HepG2 (cell line): ENCODE results near the gene C20orf204. TPM values are rescaled to one million over a fixed set of nuclear protein-coding genes. Genes with fewer than 3 reads are reported as not detected.
A peak's percentile ranks its signal among the peaks of the same experiment; 100 is the strongest.

Experiments used
- ASH2L ChIP-seq: fragments of 300-600, 200-600 bp; sonication (generic); IDR thresholded peaks from 2 replicates; pipeline ENCODE4 v1.7.0; 2017; ENCODE audit warnings: low read depth, mild to moderate bottlenecking, moderate library complexity, mixed read lengths, low read length; ENCODE audit not compliant: insufficient read length
- MYC ChIP-seq: sonication (generic); formaldehyde crosslinking; IDR thresholded peaks from 2 replicates; pipeline ENCODE4 v1.9.0; 2021; ENCODE audit warnings: missing genetic modification reagents, borderline replicate concordance
- NONO ChIP-seq, 2 experiments: fragments of 450-650 bp in 1 of 2; sonication (generic) in 1 of 2; formaldehyde crosslinking in 1 of 2; IDR thresholded peaks in 1 of 2; conservative IDR thresholded peaks in 1 of 2; 2 replicates each; pipeline versions ENCODE4 v1.6.1 to v1.8.0; 2017 to 2022; ENCODE audit warnings: mild to moderate bottlenecking in 1 of 2, missing genetic modification reagents in 1 of 2, moderate library complexity in 1 of 2
- SNRNP70 ChIP-seq: fragments of 200-400 bp; formaldehyde crosslinking; IDR thresholded peaks from 2 replicates; pipeline ENCODE4 v1.6.1; 2017; ENCODE audit warnings: mild to moderate bottlenecking, low read depth, low read length, moderate library complexity
- SP5 ChIP-seq: IDR thresholded peaks from 2 replicates; pipeline ENCODE4 v1.6.1; 2016; ENCODE audit warnings: low read depth, borderline replicate concordance
- ZBTB8A ChIP-seq: sonication (generic); formaldehyde crosslinking; IDR thresholded peaks from 2 replicates; pipeline ENCODE4 v1.4.0; 2020; ENCODE audit warnings: mild to moderate bottlenecking, low read depth, missing genetic modification reagents, borderline replicate concordance
- ZFP82 ChIP-seq: sonication (generic); formaldehyde crosslinking; IDR thresholded peaks from 2 replicates; pipeline ENCODE4 v1.5.1; 2020; ENCODE audit warnings: mild to moderate bottlenecking, missing genetic modification reagents, borderline replicate concordance
- ZNF331 ChIP-seq: sonication (generic); formaldehyde crosslinking; IDR thresholded peaks from 2 replicates; pipeline ENCODE4 v1.4.0; 2020; ENCODE audit warnings: missing genetic modification reagents
- ZNF34 ChIP-seq: sonication (generic); formaldehyde crosslinking; IDR thresholded peaks from 2 replicates; pipeline ENCODE4 v1.4.0; 2020; ENCODE audit warnings: mild to moderate bottlenecking, missing genetic modification reagents, borderline replicate concordance
- ZNF563 ChIP-seq: sonication (generic); formaldehyde crosslinking; IDR thresholded peaks from 2 replicates; pipeline ENCODE4 v1.8.0; 2022; ENCODE audit warnings: mild to moderate bottlenecking, moderate library complexity, missing genetic modification reagents
- ZNF564 ChIP-seq: sonication (generic); formaldehyde crosslinking; IDR thresholded peaks from 2 replicates; pipeline ENCODE4 v1.8.1; 2023; ENCODE audit warnings: mild to moderate bottlenecking, missing genetic modification reagents
- ZNF749 ChIP-seq: sonication (generic); formaldehyde crosslinking; IDR thresholded peaks from 2 replicates; pipeline ENCODE4 v1.8.0; 2022; ENCODE audit warnings: mild to moderate bottlenecking, missing genetic modification reagents, moderate library complexity, borderline replicate concordance
- ZNF776 ChIP-seq: sonication (generic); formaldehyde crosslinking; IDR thresholded peaks from 2 replicates; pipeline ENCODE4 v1.4.0; 2020; ENCODE audit warnings: mild to moderate bottlenecking, missing genetic modification reagents
- polyA plus RNA-seq, 8 experiments: library from polyadenylated mRNA; depleted of rRNA in 3 of 8; stranded (reverse) in 7 of 8; unstranded in 1 of 8; fragments of >200 nt; fragmentation: Illumina TruSeq in 4 of 8; extraction: Trizol in 4 of 8; gene quantifications; 2 replicates each; pipeline versions ENCODE4 v1.2.1 to v1.2.3, GENCODE V29; 2011 to 2016; ENCODE audit warnings: low read depth in 4 of 8, missing spikeins in 1 of 8, mixed read lengths in 1 of 8; ENCODE audit not compliant: insufficient read depth in 1 of 8
- total RNA-seq, 5 experiments: library from RNA; depleted of rRNA; stranded (reverse); fragments of >200 nt; fragmentation: Illumina TruSeq; extraction: Trizol; gene quantifications; 2 replicates each; pipeline ENCODE4 v1.2.3, GENCODE V29; 2016; ENCODE audit warnings: low read depth in 1 of 5
- TF ChIP-seq, protein P1 (sequence below): sonication (generic); formaldehyde crosslinking; IDR thresholded peaks from 2 replicates; pipeline ENCODE4 v1.4.0; 2020; ENCODE audit warnings: mild to moderate bottlenecking, missing genetic modification reagents
- TF ChIP-seq, protein P2 (sequence below): sonication (generic); formaldehyde crosslinking; IDR thresholded peaks from 2 replicates; pipeline ENCODE4 v1.4.0; 2020; ENCODE audit warnings: missing genetic modification reagents
- TF ChIP-seq, protein P3 (sequence below): IDR thresholded peaks from 2 replicates; pipeline ENCODE4 v1.6.1; 2018; ENCODE audit warnings: missing genetic modification reagents, mild to moderate bottlenecking, missing compliant biosample characterization

C20orf204 gene
- total and polyA plus RNA-seq, 2 of the 13 experiments (the other 11 are each of a cell fraction or from before 2014, with no cell fraction given) = 22.1 to 80.0 TPM

DNA sequence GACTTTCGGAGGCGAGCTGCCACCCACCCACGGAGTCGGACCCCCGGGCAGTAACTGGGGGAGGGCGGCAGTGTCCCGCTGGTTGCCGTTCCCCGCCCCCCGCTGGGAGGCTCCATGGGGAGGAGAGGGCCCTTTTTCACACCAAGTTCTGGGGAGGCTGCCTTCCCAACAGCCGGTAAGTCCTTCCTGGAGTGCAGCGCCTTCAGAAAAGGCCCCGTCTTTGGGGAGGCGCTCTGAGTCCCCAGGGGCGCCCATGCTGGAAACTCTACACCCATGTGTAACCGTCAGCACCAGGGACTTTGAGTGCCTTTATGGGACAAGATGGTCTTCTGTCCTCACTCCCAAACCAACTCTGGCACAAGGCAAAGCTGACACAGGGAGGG lies 13.9 kb downstream of the C20orf204 start (continued):
- TF ChIP-seq, protein P1, sequence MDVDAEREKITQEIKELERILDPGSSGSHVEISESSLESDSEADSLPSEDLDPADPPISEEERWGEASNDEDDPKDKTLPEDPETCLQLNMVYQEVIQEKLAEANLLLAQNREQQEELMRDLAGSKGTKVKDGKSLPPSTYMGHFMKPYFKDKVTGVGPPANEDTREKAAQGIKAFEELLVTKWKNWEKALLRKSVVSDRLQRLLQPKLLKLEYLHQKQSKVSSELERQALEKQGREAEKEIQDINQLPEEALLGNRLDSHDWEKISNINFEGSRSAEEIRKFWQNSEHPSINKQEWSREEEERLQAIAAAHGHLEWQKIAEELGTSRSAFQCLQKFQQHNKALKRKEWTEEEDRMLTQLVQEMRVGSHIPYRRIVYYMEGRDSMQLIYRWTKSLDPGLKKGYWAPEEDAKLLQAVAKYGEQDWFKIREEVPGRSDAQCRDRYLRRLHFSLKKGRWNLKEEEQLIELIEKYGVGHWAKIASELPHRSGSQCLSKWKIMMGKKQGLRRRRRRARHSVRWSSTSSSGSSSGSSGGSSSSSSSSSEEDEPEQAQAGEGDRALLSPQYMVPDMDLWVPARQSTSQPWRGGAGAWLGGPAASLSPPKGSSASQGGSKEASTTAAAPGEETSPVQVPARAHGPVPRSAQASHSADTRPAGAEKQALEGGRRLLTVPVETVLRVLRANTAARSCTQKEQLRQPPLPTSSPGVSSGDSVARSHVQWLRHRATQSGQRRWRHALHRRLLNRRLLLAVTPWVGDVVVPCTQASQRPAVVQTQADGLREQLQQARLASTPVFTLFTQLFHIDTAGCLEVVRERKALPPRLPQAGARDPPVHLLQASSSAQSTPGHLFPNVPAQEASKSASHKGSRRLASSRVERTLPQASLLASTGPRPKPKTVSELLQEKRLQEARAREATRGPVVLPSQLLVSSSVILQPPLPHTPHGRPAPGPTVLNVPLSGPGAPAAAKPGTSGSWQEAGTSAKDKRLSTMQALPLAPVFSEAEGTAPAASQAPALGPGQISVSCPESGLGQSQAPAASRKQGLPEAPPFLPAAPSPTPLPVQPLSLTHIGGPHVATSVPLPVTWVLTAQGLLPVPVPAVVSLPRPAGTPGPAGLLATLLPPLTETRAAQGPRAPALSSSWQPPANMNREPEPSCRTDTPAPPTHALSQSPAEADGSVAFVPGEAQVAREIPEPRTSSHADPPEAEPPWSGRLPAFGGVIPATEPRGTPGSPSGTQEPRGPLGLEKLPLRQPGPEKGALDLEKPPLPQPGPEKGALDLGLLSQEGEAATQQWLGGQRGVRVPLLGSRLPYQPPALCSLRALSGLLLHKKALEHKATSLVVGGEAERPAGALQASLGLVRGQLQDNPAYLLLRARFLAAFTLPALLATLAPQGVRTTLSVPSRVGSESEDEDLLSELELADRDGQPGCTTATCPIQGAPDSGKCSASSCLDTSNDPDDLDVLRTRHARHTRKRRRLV (CRISPR knock-in tag) = 0 out of 2 replicates have a peak, but pooled peaks have one; percentile 27
- no peak for TF ChIP-seq NONO (IDR thresholded peaks at IDR 0.05)
- peak; percentile 53 for TF ChIP-seq NONO (CRISPR knock-in tag; conservative IDR thresholded peaks at IDR 0.05)
- 0 out of 2 replicates have a peak, but pooled peaks have one; percentile 69 for TF ChIP-seq ZNF776 (CRISPR knock-in tag)
- TF ChIP-seq, protein P2, sequence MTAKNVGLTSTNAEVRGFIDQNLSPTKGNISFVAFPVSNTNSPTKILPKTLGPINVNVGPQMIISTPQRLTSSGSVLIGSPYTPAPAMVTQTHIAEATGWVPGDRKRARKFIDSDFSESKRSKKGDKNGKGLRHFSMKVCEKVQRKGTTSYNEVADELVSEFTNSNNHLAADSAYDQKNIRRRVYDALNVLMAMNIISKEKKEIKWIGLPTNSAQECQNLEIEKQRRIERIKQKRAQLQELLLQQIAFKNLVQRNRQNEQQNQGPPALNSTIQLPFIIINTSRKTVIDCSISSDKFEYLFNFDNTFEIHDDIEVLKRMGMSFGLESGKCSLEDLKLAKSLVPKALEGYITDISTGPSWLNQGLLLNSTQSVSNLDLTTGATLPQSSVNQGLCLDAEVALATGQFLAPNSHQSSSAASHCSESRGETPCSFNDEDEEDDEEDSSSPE = no peak
- peak; percentile 77; the same call in 1 of the 2 replicates for TF ChIP-seq ZNF34 (CRISPR knock-in tag)
- TF ChIP-seq, protein P3, sequence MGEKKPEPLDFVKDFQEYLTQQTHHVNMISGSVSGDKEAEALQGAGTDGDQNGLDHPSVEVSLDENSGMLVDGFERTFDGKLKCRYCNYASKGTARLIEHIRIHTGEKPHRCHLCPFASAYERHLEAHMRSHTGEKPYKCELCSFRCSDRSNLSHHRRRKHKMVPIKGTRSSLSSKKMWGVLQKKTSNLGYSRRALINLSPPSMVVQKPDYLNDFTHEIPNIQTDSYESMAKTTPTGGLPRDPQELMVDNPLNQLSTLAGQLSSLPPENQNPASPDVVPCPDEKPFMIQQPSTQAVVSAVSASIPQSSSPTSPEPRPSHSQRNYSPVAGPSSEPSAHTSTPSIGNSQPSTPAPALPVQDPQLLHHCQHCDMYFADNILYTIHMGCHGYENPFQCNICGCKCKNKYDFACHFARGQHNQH (CRISPR knock-in tag) = no peak
- TF ChIP-seq ZNF564 (CRISPR knock-in tag) = no peak
- 0 out of 2 replicates have a peak, but pooled peaks have one; percentile 40 for TF ChIP-seq ZBTB8A
- peak; percentile 36; the same call in 1 of the 2 replicates for TF ChIP-seq SP5 (CRISPR knock-in tag)
- TF ChIP-seq ASH2L = no peak
- TF ChIP-seq ZNF749 (CRISPR knock-in tag) = 0 out of 2 replicates have a peak, but pooled peaks have one; percentile 12
- TF ChIP-seq ZNF331 (CRISPR knock-in tag) = no peak; the same call in 1 of the 2 replicates
- TF ChIP-seq MYC (CRISPR knock-in tag) = no peak
- 0 out of 2 replicates have a peak, but pooled peaks have one; percentile 10 for TF ChIP-seq ZNF563 (CRISPR knock-in tag)
- TF ChIP-seq ZFP82 (CRISPR knock-in tag) = no peak; the same call in 1 of the 2 replicates
- TF ChIP-seq SNRNP70 = no peak
